H1 (cell line): ENCODE results near the gene GUF1. TPM values are rescaled to one million over a fixed set of nuclear protein-coding genes. Genes with fewer than 3 reads are reported as not detected.

Source experiments
- CTCF ChIA-PET: fragments of 300-600 bp; sonication (Branson Sonifier 250); formaldehyde crosslinking; loops from one replicate; lab custom pipeline; 2021; ENCODE audit not compliant: partially characterized antibody; lab: Charles Lee
- POLR2A ChIA-PET: fragments of 300-600 bp; sonication (Branson Sonifier 250); formaldehyde crosslinking; loops from one replicate; lab custom pipeline; 2021; ENCODE audit warnings: inconsistent platforms; ENCODE audit not compliant: partially characterized antibody; lab: Charles Lee
- DNase-seq, 2 experiments: peaks; one replicate each; pipeline versions ENCODE4 v3.0.0 to v3.0.0-alpha.2; 2010 to 2022; ENCODE audit warnings: low spot score in 2 of 2, low read depth in 1 of 2, mixed read lengths in 1 of 2
- FAIRE-seq: peaks from 2 replicates; lab custom pipeline; 2011; peaks lifted over from hg19 to GRCh38; lab: Jason Lieb, UNC
- H2AFZ ChIP-seq: 2 replicates; pipeline ENCODE4 v1.8.1; 2012; ENCODE audit warnings: low read length, inconsistent platforms
- H2AK5ac ChIP-seq: 2 replicates; pipeline ENCODE4 v1.6.1; 2013; ENCODE audit warnings: low read depth, low read length
- H2BK120ac ChIP-seq: replicated peaks from 2 replicates; pipeline ENCODE3; 2013; ENCODE audit warnings: low read depth, low read length, inconsistent platforms
- H2BK12ac ChIP-seq: 2 replicates; pipeline ENCODE4 v1.6.1; 2013; ENCODE audit warnings: low read depth, low read length
- H2BK15ac ChIP-seq: 2 replicates; pipeline ENCODE4 v1.6.1; 2013; ENCODE audit warnings: low read length
- H2BK20ac ChIP-seq: 2 replicates; pipeline ENCODE4 v1.6.1; 2013; ENCODE audit warnings: low read length
- H2BK5ac ChIP-seq: 2 replicates; pipeline ENCODE4 v1.6.1; 2013; ENCODE audit warnings: low read depth, low read length
- H3K14ac ChIP-seq: 2 replicates; pipeline ENCODE4 v1.6.1; 2013; ENCODE audit warnings: inconsistent platforms; ENCODE audit not compliant: insufficient read length
- H3K18ac ChIP-seq: 2 replicates; pipeline ENCODE4 v1.6.1; 2013; ENCODE audit warnings: low read length; ENCODE audit errors: extremely low read depth
- H3K23ac ChIP-seq: 2 replicates; pipeline ENCODE4 v1.6.1; 2013; ENCODE audit warnings: inconsistent platforms; ENCODE audit not compliant: insufficient read length
- H3K23me2 ChIP-seq: 2 replicates; pipeline ENCODE4 v1.6.1; 2013; ENCODE audit warnings: low read depth, low read length
- H3K27ac ChIP-seq: 2 replicates; pipeline ENCODE4 v1.6.1; 2011; ENCODE audit warnings: low read depth, low read length, inconsistent platforms
- H3K27me3 ChIP-seq, 4 experiments: replicated peaks in 1 of 4; 1 replicate in 1 of 4; 2 replicates in 3 of 4; pipeline versions ENCODE4 v1.6.1 to v1.8.1; 2011 to 2013; ENCODE audit warnings: low read length in 3 of 4, mild to moderate bottlenecking in 3 of 4, inconsistent platforms in 2 of 4, mixed read lengths in 2 of 4, moderate library complexity in 1 of 4; ENCODE audit not compliant: control insufficient read depth in 3 of 4, insufficient read depth in 3 of 4; ENCODE audit errors: extremely low read depth in 1 of 4
- H3K36me3 ChIP-seq, 4 experiments: 2 replicates each; pipeline versions ENCODE4 v1.6.1 to v1.8.1; 2011 to 2013; ENCODE audit warnings: mild to moderate bottlenecking in 4 of 4, low read length in 3 of 4, moderate library complexity in 2 of 4, control low read depth in 1 of 4, inconsistent platforms in 1 of 4; ENCODE audit not compliant: insufficient read depth in 4 of 4, control insufficient read depth in 2 of 4
- H3K4ac ChIP-seq: replicated peaks from 2 replicates; pipeline ENCODE3; 2013; ENCODE audit warnings: low read length, low read depth, mixed read lengths, inconsistent platforms; ENCODE audit not compliant: insufficient read length
- H3K4me1 ChIP-seq, 4 experiments: replicated peaks in 1 of 4; 1 replicate in 1 of 4; 2 replicates in 3 of 4; pipeline versions ENCODE4 v1.6.1 to v1.8.1; 2011 to 2013; ENCODE audit warnings: low read length in 3 of 4, inconsistent platforms in 2 of 4, mixed read lengths in 1 of 4; ENCODE audit not compliant: insufficient read depth in 4 of 4, control insufficient read depth in 3 of 4
- H3K4me2 ChIP-seq, 2 experiments: 2 replicates each; pipeline versions ENCODE4 v1.6.1 to v1.8.1; 2011 to 2013; ENCODE audit warnings: low read depth in 2 of 2, low read length in 2 of 2, control low read depth in 1 of 2, inconsistent platforms in 1 of 2, mild to moderate bottlenecking in 1 of 2; ENCODE audit not compliant: insufficient read depth in 1 of 2
- H3K4me3 ChIP-seq, 4 experiments: fragments of 200-600, 300-600 bp in 1 of 4; sonication (generic), shearing (Covaris generic), sonication (Bioruptor Twin) in 1 of 4; 2 replicates each; pipeline versions ENCODE4 v1.5.1 to v1.8.1; 2011 to 2016; ENCODE audit warnings: low read length in 4 of 4, low read depth in 3 of 4, control low read depth in 2 of 4, inconsistent platforms in 2 of 4, mild to moderate bottlenecking in 2 of 4, mixed read lengths in 1 of 4, moderate library complexity in 1 of 4; ENCODE audit not compliant: insufficient read depth in 2 of 4; ENCODE audit errors: extremely low read depth in 1 of 4
- H3K56ac ChIP-seq: replicated peaks from 2 replicates; pipeline ENCODE3; 2013; ENCODE audit warnings: low read depth, mild to moderate bottlenecking, mixed read lengths, low read length, inconsistent platforms; ENCODE audit not compliant: insufficient read length
- H3K79me1 ChIP-seq: 2 replicates; pipeline ENCODE4 v1.6.1; 2013; ENCODE audit warnings: low read depth, low read length, control low read depth
- H3K79me2 ChIP-seq, 2 experiments: 2 replicates each; pipeline versions ENCODE4 v1.6.1 to v1.8.1; 2012 to 2013; ENCODE audit warnings: low read length in 2 of 2, mild to moderate bottlenecking in 2 of 2, inconsistent platforms in 1 of 2; ENCODE audit not compliant: insufficient read depth in 2 of 2, control insufficient read depth in 1 of 2
- H3K9ac ChIP-seq, 4 experiments: replicated peaks in 1 of 4; 1 replicate in 1 of 4; 2 replicates in 3 of 4; pipeline versions ENCODE4 v1.6.1 to v1.8.1; 2011 to 2013; ENCODE audit warnings: low read depth in 3 of 4, low read length in 3 of 4, control low read depth in 2 of 4, mild to moderate bottlenecking in 2 of 4, moderate library complexity in 2 of 4, inconsistent platforms in 1 of 4; ENCODE audit errors: extremely low read depth in 1 of 4
- H3K9me3 ChIP-seq, 2 experiments: 2 replicates each; pipeline versions ENCODE4 v1.6.1 to v1.8.1; 2012 to 2013; ENCODE audit warnings: mild to moderate bottlenecking in 2 of 2, moderate library complexity in 2 of 2, control low read depth in 1 of 2, inconsistent platforms in 1 of 2, low read depth in 1 of 2, low read length in 1 of 2, mixed read lengths in 1 of 2; ENCODE audit not compliant: insufficient read depth in 2 of 2
- H4K20me1 ChIP-seq, 2 experiments: replicated peaks in 1 of 2; 2 replicates each; pipeline versions ENCODE3 to v1.8.1; 2011 to 2013; ENCODE audit warnings: inconsistent platforms in 2 of 2, low read length in 2 of 2, mild to moderate bottlenecking in 1 of 2; ENCODE audit not compliant: insufficient read depth in 2 of 2, control insufficient read depth in 1 of 2
- H4K5ac ChIP-seq: 2 replicates; pipeline ENCODE4 v1.6.1; 2013; ENCODE audit warnings: low read length, low read depth, mixed read lengths, inconsistent platforms; ENCODE audit not compliant: insufficient read length
- H4K8ac ChIP-seq: 2 replicates; pipeline ENCODE4 v1.8.0; 2013; ENCODE audit warnings: mild to moderate bottlenecking, moderate library complexity, low read length, inconsistent platforms; ENCODE audit not compliant: insufficient read depth; ENCODE audit errors: extremely low read depth
- H4K91ac ChIP-seq: replicated peaks from 2 replicates; pipeline ENCODE3; 2013; ENCODE audit warnings: low read length, mixed read lengths, inconsistent platforms; ENCODE audit not compliant: insufficient read length
- ATF3 ChIP-seq: IDR thresholded peaks from 2 replicates; pipeline ENCODE4 v1.6.1; 2011; ENCODE audit warnings: low read depth, mild to moderate bottlenecking, low read length; ENCODE audit not compliant: insufficient read depth
- CBX5 ChIP-seq: fragments of 300-800, 300-1000 bp; sonication (generic); IDR thresholded peaks from 2 replicates; pipeline ENCODE4 v1.7.1; 2016; ENCODE audit warnings: antibody characterized with exemption, low read length, low read depth
- CHD1 ChIP-seq: IDR thresholded peaks from 2 replicates; pipeline ENCODE4 v1.6.1; 2012; ENCODE audit warnings: low read depth, low read length, improper control_type of control experiment
- CREB1 ChIP-seq: IDR thresholded peaks from 2 replicates; pipeline ENCODE4 v1.6.1; 2012; ENCODE audit warnings: inconsistent platforms
- E2F6 ChIP-seq: IDR thresholded peaks from 2 replicates; pipeline ENCODE4 v1.6.1; 2012; ENCODE audit warnings: inconsistent platforms
- EGR1 ChIP-seq: IDR thresholded peaks from 2 replicates; pipeline ENCODE4 v1.6.1; 2011; ENCODE audit warnings: low read depth, low read length, borderline replicate concordance
- HDAC6 ChIP-seq: IDR thresholded peaks from one replicate; pipeline ENCODE4 v1.7.1; 2012; ENCODE audit warnings: low read depth, mild to moderate bottlenecking, inconsistent platforms, low read length, moderate library complexity
- NRF1 ChIP-seq: IDR thresholded peaks from 2 replicates; pipeline ENCODE4 v1.6.1; 2011; ENCODE audit warnings: mild to moderate bottlenecking, low read depth, low read length, improper control_type of control experiment
- PHF8 ChIP-seq: fragments of 200-600 bp; sonication (generic); conservative IDR thresholded peaks from 2 replicates; pipeline ENCODE4 v1.7.1; 2012; ENCODE audit warnings: low read depth, mild to moderate bottlenecking, inconsistent platforms, low read length, moderate library complexity
- SAP30 ChIP-seq: fragments of 300-600 bp; sonication (generic); IDR thresholded peaks from 2 replicates; pipeline ENCODE4 v1.7.1; 2012; ENCODE audit warnings: low read length, moderate library complexity, mild to moderate bottlenecking, inconsistent platforms; ENCODE audit not compliant: insufficient read depth, insufficient replicate concordance
- SIN3A ChIP-seq, 2 experiments: IDR thresholded peaks in 1 of 2; conservative IDR thresholded peaks in 1 of 2; 2 replicates each; pipeline ENCODE4 v1.6.1; 2011 to 2012; ENCODE audit warnings: low read length in 2 of 2, improper control_type of control experiment in 1 of 2, low read depth in 1 of 2, mild to moderate bottlenecking in 1 of 2
- SP2 ChIP-seq: IDR thresholded peaks from 2 replicates; pipeline ENCODE4 v1.6.1; 2012; ENCODE audit warnings: mild to moderate bottlenecking, low read length, inconsistent platforms
- TBP ChIP-seq: IDR thresholded peaks from 2 replicates; pipeline ENCODE4 v1.6.1; 2011; ENCODE audit warnings: low read depth, low read length, improper control_type of control experiment
- TCF12 ChIP-seq: IDR thresholded peaks from 2 replicates; pipeline ENCODE4 v1.6.1; 2011; ENCODE audit warnings: low read depth, mild to moderate bottlenecking, low read length
- WGBS, 2 experiments: shearing (Covaris generic) in 1 of 2; methylation state at CpG; one replicate each; pipeline versions ENCODE4 v1.1.6 to v1.1.7; 2013 to 2015; ENCODE audit warnings: low lambda C conversion rate in 2 of 2, mixed read lengths in 2 of 2, inconsistent platforms in 1 of 2, low coverage in 1 of 2, missing lambda C conversion rate in 1 of 2; ENCODE audit not compliant: insufficient replicate concordance in 2 of 2, insufficient coverage in 1 of 2, insufficient read length in 1 of 2; ENCODE audit errors: extremely low coverage in 1 of 2, missing lambda C conversion rate in 1 of 2; 5-methylcytosine and 5-hydroxymethylcytosine counted together
- polyA plus RNA-seq, 7 experiments: library from polyadenylated mRNA; depleted of rRNA in 3 of 7; stranded (reverse) in 5 of 7; unstranded in 2 of 7; fragments of >200 nt in 5 of 7; fragments of 200-250 nt in 2 of 7; gene quantifications; 1 replicate in 5 of 7; 2 replicates in 1 of 7; 4 replicates in 1 of 7; pipeline versions ENCODE4 v1.2.1 to v1.2.3, GENCODE V29; 2011 to 2013; ENCODE audit warnings: missing spikeins in 2 of 7, mixed read lengths in 2 of 7
- total RNA-seq: library from RNA; stranded (reverse); fragmentation: NEBNext Ultra II Directional; extraction: Animal tissue kit (Norgen Biotek cat#: 25700); gene quantifications from 2 replicates; pipeline ENCODE4 v1.2.1, GENCODE V29; 2021

Gene GUF1
- total and polyA plus RNA-seq, 2 of the 8 experiments (the other 6 are each of a cell fraction or from before 2014, with no cell fraction given) = 14.8 to 30.6 TPM

GRCh38 chr4:44701037-44701436 lies 22.8 kb downstream of the GUF1 start:
- 94% methylated on average over 2 of the region's 2 CpGs; no CpG with 5 or more reads in 1 of the 2 experiments for WGBS, 2 experiments
- Histone ChIP-seq H3K27me3 (no peaks in the 10 kb centered on the region), H3K4ac (no peak overlapping the region), H3K4me2 (no peak overlapping the region), H2BK20ac (no peak overlapping the region), H4K8ac (no peak overlapping the region), H3K9me3 (no peaks in the 10 kb centered on the region), H3K79me2 (no peaks in the 10 kb centered on the region), H3K14ac (no peak overlapping the region), H2BK5ac (no peak overlapping the region), H2AFZ (no peak overlapping the region), H3K56ac (no peak overlapping the region), H3K27ac (no peak overlapping the region), H3K36me3 (peaks cover 0 to 63% (median 21%) of the 10 kb centered on the region in 4 experiments; a peak in 6 of 8 replicates), H2BK15ac (no peak overlapping the region), H2AK5ac (no peak overlapping the region), H4K91ac (no peak overlapping the region), H2BK12ac (no peak overlapping the region), H2BK120ac (no peak overlapping the region), H3K79me1 (no peaks in the 10 kb centered on the region), H4K5ac (no peak overlapping the region), H3K23ac (no peak overlapping the region), H3K23me2 (no peaks in the 10 kb centered on the region), H3K9ac (no peak overlapping the region)
- FAIRE-seq = no peak
- CTCF ChIA-PET = no interaction called here
- POLR2A ChIA-PET = interaction anchor here (0.7 to 1.6 kb wide), 3 partner anchors 13 to 25 kb away, joined by 3 to 4 read pairs (median 4); no protein-coding TSS in a partner anchor
- no peak for DNase-seq
- TF ChIP-seq ATF3 (no peak), SIN3A (conservative IDR thresholded peaks at IDR 0.05 in 1 of 2, IDR thresholded peaks at IDR 0.05 in 1 of 2; ENCODE audit: low read depth in 1 of 2, low read length in 2 of 2) (no peak), SAP30 (no peak), SP2 (no peak), TCF12 (no peak), EGR1 (no peak), NRF1 (no peak), TBP (no peak), HDAC6 (no peak), CREB1 (no peak), CBX5 (no peak), PHF8 (no peak), E2F6 (no peak), CHD1 (no peak)
- TF ChIP-seq, all 59 proteins: peak for 0
- H4K20me1 ChIP-seq = peaks cover 0 to 1% of the 10 kb centered on the region in 2 experiments
- H3K4me3 ChIP-seq = no peak overlapping the region
- H3K18ac ChIP-seq = no peak overlapping the region
- peaks cover 0 to 3% (median 0%) of the 10 kb centered on the region in 4 experiments; a peak in 1 of 7 replicates for H3K4me1 ChIP-seq
